H9 (cell line): ENCODE measurements around the gene TAC1. TPM values are rescaled to one million over a fixed set of nuclear protein-coding genes. Genes with fewer than 3 reads are reported as not detected.

Experiments used
- DNase-seq: peaks from one replicate; pipeline ENCODE4 v3.0.0-alpha.2; 2017
- H2AFZ ChIP-seq: one replicate; pipeline ENCODE4 v1.6.1; 2013; ENCODE audit warnings: mild to moderate bottlenecking, low read length, control low read depth, moderate library complexity
- H2AK5ac ChIP-seq: 2 replicates; pipeline ENCODE4 v1.6.1; 2013; ENCODE audit warnings: low read length, control low read depth, mixed read lengths; ENCODE audit not compliant: insufficient read length
- H2BK120ac ChIP-seq: one replicate; pipeline ENCODE4 v1.6.1; 2013; ENCODE audit warnings: low read depth, mild to moderate bottlenecking, low read length, control low read depth, inconsistent platforms; ENCODE audit not compliant: poor library complexity, severe bottlenecking
- H2BK12ac ChIP-seq: 2 replicates; pipeline ENCODE4 v1.6.1; 2013; ENCODE audit warnings: low read length, control low read depth, mixed read lengths, low read depth; ENCODE audit not compliant: insufficient read length
- H2BK15ac ChIP-seq: 2 replicates; pipeline ENCODE4 v1.6.1; 2013; ENCODE audit warnings: low read depth, low read length, control low read depth
- H2BK20ac ChIP-seq: one replicate; pipeline ENCODE4 v1.6.1; 2013; ENCODE audit warnings: low read depth, mild to moderate bottlenecking, low read length, control low read depth, inconsistent platforms; ENCODE audit not compliant: poor library complexity, severe bottlenecking
- H2BK5ac ChIP-seq: 2 replicates; pipeline ENCODE4 v1.6.1; 2013; ENCODE audit warnings: low read length, control low read depth, mixed read lengths; ENCODE audit not compliant: insufficient read length
- H3K14ac ChIP-seq: 2 replicates; pipeline ENCODE4 v1.6.1; 2013; ENCODE audit warnings: low read length, control low read depth; ENCODE audit not compliant: insufficient read depth
- H3K18ac ChIP-seq: 2 replicates; pipeline ENCODE4 v1.6.1; 2013; ENCODE audit warnings: low read depth, mild to moderate bottlenecking, mixed read lengths, low read length, control low read depth; ENCODE audit not compliant: insufficient read length
- H3K23ac ChIP-seq: 2 replicates; pipeline ENCODE4 v1.6.1; 2013; ENCODE audit warnings: low read length, control low read depth, mixed read lengths, low read depth; ENCODE audit not compliant: insufficient read length
- H3K23me2 ChIP-seq: 2 replicates; pipeline ENCODE4 v1.6.1; 2013; ENCODE audit warnings: low read depth, mild to moderate bottlenecking, mixed read lengths, low read length, control low read depth; ENCODE audit not compliant: insufficient read length, poor library complexity, severe bottlenecking
- H3K27ac ChIP-seq: 2 replicates; pipeline ENCODE4 v1.5.1; 2013; ENCODE audit warnings: low read length, control low read depth, mixed read lengths, low read depth; ENCODE audit not compliant: insufficient read length
- H3K27me3 ChIP-seq: 2 replicates; pipeline ENCODE4 v1.6.1; 2013; ENCODE audit warnings: low read length, control low read depth, inconsistent platforms; ENCODE audit not compliant: insufficient read depth
- H3K4ac ChIP-seq: 2 replicates; pipeline ENCODE4 v1.6.1; 2013; ENCODE audit warnings: low read depth, mild to moderate bottlenecking, control low read depth, inconsistent platforms, low read length, moderate library complexity
- H3K4me1 ChIP-seq: 2 replicates; pipeline ENCODE4 v1.6.1; 2013; ENCODE audit warnings: low read length, control low read depth, inconsistent platforms; ENCODE audit not compliant: insufficient read depth
- H3K4me2 ChIP-seq: 2 replicates; pipeline ENCODE4 v1.6.1; 2013; ENCODE audit warnings: low read length, control low read depth, mixed read lengths; ENCODE audit not compliant: insufficient read length, insufficient read depth
- H3K56ac ChIP-seq: 2 replicates; pipeline ENCODE4 v1.6.1; 2013; ENCODE audit warnings: low read depth, mild to moderate bottlenecking, mixed read lengths, low read length, control low read depth; ENCODE audit not compliant: insufficient read length
- H3K79me1 ChIP-seq: 2 replicates; pipeline ENCODE4 v1.6.1; 2013; ENCODE audit warnings: low read depth, mild to moderate bottlenecking, moderate library complexity, low read length, control low read depth, inconsistent platforms; ENCODE audit not compliant: insufficient read depth, poor library complexity, severe bottlenecking
- H3K79me2 ChIP-seq: 2 replicates; pipeline ENCODE4 v1.6.1; 2013; ENCODE audit warnings: low read length, control low read depth, inconsistent platforms; ENCODE audit not compliant: insufficient read depth
- H3K9ac ChIP-seq: 2 replicates; pipeline ENCODE4 v1.6.1; 2013; ENCODE audit warnings: low read length, control low read depth, mixed read lengths; ENCODE audit not compliant: insufficient read length; ENCODE audit errors: extremely low read depth
- H3K9me3 ChIP-seq: one replicate; pipeline ENCODE4 v1.6.1; 2013; ENCODE audit warnings: low read depth, low read length, inconsistent platforms; ENCODE audit not compliant: control insufficient read depth
- H3T11ph ChIP-seq: one replicate; pipeline ENCODE4 v1.6.1; 2013; ENCODE audit warnings: mild to moderate bottlenecking, low read length, control low read depth, inconsistent platforms
- H4K20me1 ChIP-seq: one replicate; pipeline ENCODE4 v1.6.1; 2013; ENCODE audit not compliant: control insufficient read depth, insufficient read length, insufficient read depth
- H4K5ac ChIP-seq: 2 replicates; pipeline ENCODE4 v1.6.1; 2013; ENCODE audit warnings: low read depth, mild to moderate bottlenecking, mixed read lengths, low read length, control low read depth; ENCODE audit not compliant: insufficient read length
- H4K8ac ChIP-seq: replicated peaks from 2 replicates; pipeline ENCODE4 v1.6.1; 2013; ENCODE audit warnings: low read length, control low read depth, mixed read lengths, low read depth; ENCODE audit not compliant: insufficient read length
- H4K91ac ChIP-seq: 2 replicates; pipeline ENCODE4 v1.6.1; 2013; ENCODE audit warnings: low read depth, mild to moderate bottlenecking, moderate library complexity, mixed read lengths, low read length, control low read depth; ENCODE audit not compliant: insufficient read length
- H3K27ac Mint-ChIP-seq, 3 experiments: 2 replicates in 2 of 3; 3 replicates in 1 of 3; pipeline ENCODE4 v1.8.0; 2020 to 2021; ENCODE audit warnings: mixed read lengths in 3 of 3, mild to moderate bottlenecking in 1 of 3, moderate library complexity in 1 of 3
- H3K27me3 Mint-ChIP-seq: 2 replicates; pipeline ENCODE4 v1.8.0; 2021; ENCODE audit warnings: low read depth, mild to moderate bottlenecking, moderate library complexity, mixed read lengths
- H3K36me3 Mint-ChIP-seq, 3 experiments: 2 replicates in 2 of 3; 3 replicates in 1 of 3; pipeline ENCODE4 v1.8.0; 2020 to 2021; ENCODE audit warnings: low read depth in 3 of 3, mixed read lengths in 3 of 3; ENCODE audit not compliant: insufficient read depth in 1 of 3
- H3K4me1 Mint-ChIP-seq, 2 experiments: 2 replicates each; pipeline ENCODE4 v1.8.0; 2020; ENCODE audit warnings: mixed read lengths in 2 of 2
- H3K4me3 Mint-ChIP-seq, 2 experiments: 2 replicates in 1 of 2; 3 replicates in 1 of 2; pipeline ENCODE4 v1.8.0; 2020 to 2021; ENCODE audit warnings: mild to moderate bottlenecking in 2 of 2, mixed read lengths in 2 of 2, moderate library complexity in 1 of 2
- H3K9me3 Mint-ChIP-seq, 2 experiments: 2 replicates in 1 of 2; 3 replicates in 1 of 2; pipeline ENCODE4 v1.8.0; 2020; ENCODE audit warnings: mild to moderate bottlenecking in 2 of 2, mixed read lengths in 2 of 2, moderate library complexity in 1 of 2
- CTCF ChIP-seq: fragments of 200-600 bp; sonication (generic); conservative IDR thresholded peaks from 3 replicates; pipeline ENCODE4 v1.8.0; 2021; ENCODE audit warnings: antibody characterized with exemption, mild to moderate bottlenecking
- WGBS: extraction: QIAGEN DNeasy Blood & Tissue Kit; methylation state at CpG from one replicate; pipeline ENCODE4 v1.1.7; 2013; ENCODE audit warnings: missing lambda C conversion rate, low lambda C conversion rate, mixed read lengths; ENCODE audit not compliant: insufficient read length; ENCODE audit errors: extremely low coverage; 5-methylcytosine and 5-hydroxymethylcytosine counted together
- total RNA-seq: library from RNA; stranded (reverse); gene quantifications from 2 replicates; pipeline ENCODE4 v1.2.1, GENCODE V29; 2021

Gene TAC1
- total RNA-seq, 1 experiment from 2014 or later: 0.77 TPM

DNA sequence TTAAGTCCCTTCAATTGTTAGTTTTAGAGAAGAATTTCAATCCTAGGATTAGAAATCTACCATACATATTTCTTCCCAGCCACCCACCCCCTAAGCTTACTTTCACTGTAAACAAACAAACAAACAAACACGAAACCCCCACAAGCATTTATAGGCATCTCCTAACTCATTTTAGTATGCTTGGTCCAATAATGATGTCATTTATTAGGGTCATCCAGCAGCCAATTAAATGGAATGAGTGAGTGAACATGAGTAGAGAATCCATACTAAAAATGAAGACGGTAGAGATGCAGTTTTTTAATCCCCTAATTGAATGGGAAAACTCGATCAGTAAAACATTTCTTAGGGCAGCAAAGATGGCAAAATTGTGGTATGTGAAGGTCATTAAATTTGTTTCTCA is 3.2 kb downstream of the TAC1 start:
- no peak overlapping the region for H2BK5ac ChIP-seq
- no peaks in the 10 kb centered on the region for H3K4me1 ChIP-seq
- H3K14ac ChIP-seq: no peak overlapping the region
- no peak overlapping the region for H2AFZ ChIP-seq
- H3K27me3 ChIP-seq: peaks cover 30% of the 10 kb centered on the region; the same call in 1 of the 2 replicates
- no peaks in the 10 kb centered on the region for H4K20me1 ChIP-seq
- no peaks in the 10 kb centered on the region for H3K79me1 ChIP-seq
- Mint-ChIP-seq H3K27ac (no peak overlapping the region), H3K9me3 (peaks cover 0 to 2% of the 10 kb centered on the region in 2 experiments; a peak in 1 of 5 replicates), H3K4me1 (peaks cover 29 to 34% of the 10 kb centered on the region in 2 experiments), H3K4me3 (no peak overlapping the region; a peak in 1 of 5 replicates), H3K36me3 (no peaks in the 10 kb centered on the region; a peak in 1 of 7 replicates), H3K27me3 (peaks cover 58% of the 10 kb centered on the region)
- no peak overlapping the region for H4K8ac ChIP-seq
- no peak for DNase-seq
- no peak overlapping the region for H2BK12ac ChIP-seq
- no peak for TF ChIP-seq CTCF
- no peak overlapping the region for H2BK120ac ChIP-seq
- no peak overlapping the region for H4K5ac ChIP-seq
- H2AK5ac ChIP-seq: no peak overlapping the region
- no peak overlapping the region for H3K9ac ChIP-seq
- H3K23me2 ChIP-seq: peaks cover 17% of the 10 kb centered on the region
- H4K91ac ChIP-seq: no peak overlapping the region
- H3K4ac ChIP-seq: no peak overlapping the region
- no peak overlapping the region for H3K27ac ChIP-seq
- H2BK20ac ChIP-seq: no peak overlapping the region
- no peak overlapping the region for H3T11ph ChIP-seq
- no CpG with 5 or more reads among the region's 3 CpGs for WGBS
- H3K56ac ChIP-seq: no peak overlapping the region
- no peak overlapping the region for H3K4me2 ChIP-seq
- no peaks in the 10 kb centered on the region for H3K79me2 ChIP-seq
- no peak overlapping the region for H3K23ac ChIP-seq
- H2BK15ac ChIP-seq: no peak overlapping the region
- no peaks in the 10 kb centered on the region for H3K9me3 ChIP-seq
- H3K18ac ChIP-seq: no peak overlapping the region
